Muscle layer of duodenum (tissue), 2 donors: ENCODE results near the gene TXNRD2.

Source experiments
- H3K27ac ChIP-seq: one replicate; pipeline ENCODE4 v1.7.0; 2013; ENCODE audit warnings: mild to moderate bottlenecking, low read length
- H3K27me3 ChIP-seq: one replicate; pipeline ENCODE4 v1.7.0; 2013; ENCODE audit warnings: low read depth, mild to moderate bottlenecking, control low read depth, low read length
- H3K36me3 ChIP-seq, 2 donors: one replicate each; pipeline ENCODE4 v1.7.0; 2013; ENCODE audit warnings: low read length in 2 of 2, control low read depth in 1 of 2, mild to moderate bottlenecking in 1 of 2; ENCODE audit not compliant: insufficient read depth in 2 of 2, control insufficient read depth in 1 of 2
- H3K4me1 ChIP-seq, 2 donors: one replicate each; pipeline ENCODE4 v1.7.0; 2013; ENCODE audit warnings: low read length in 2 of 2, mild to moderate bottlenecking in 2 of 2, control low read depth in 1 of 2, moderate library complexity in 1 of 2; ENCODE audit not compliant: insufficient read depth in 2 of 2, control insufficient read depth in 1 of 2
- H3K4me3 ChIP-seq, 2 donors: one replicate each; pipeline ENCODE4 v1.7.0; 2013; ENCODE audit warnings: low read length in 2 of 2, low read depth in 1 of 2, mild to moderate bottlenecking in 1 of 2
- H3K9me3 ChIP-seq, 2 donors: one replicate each; pipeline ENCODE4 v1.7.0; 2013; ENCODE audit warnings: low read length in 2 of 2, control low read depth in 1 of 2, mild to moderate bottlenecking in 1 of 2; ENCODE audit not compliant: control insufficient read depth in 1 of 2
- donor health status: healthy.

The TXNRD2 gene

DNA sequence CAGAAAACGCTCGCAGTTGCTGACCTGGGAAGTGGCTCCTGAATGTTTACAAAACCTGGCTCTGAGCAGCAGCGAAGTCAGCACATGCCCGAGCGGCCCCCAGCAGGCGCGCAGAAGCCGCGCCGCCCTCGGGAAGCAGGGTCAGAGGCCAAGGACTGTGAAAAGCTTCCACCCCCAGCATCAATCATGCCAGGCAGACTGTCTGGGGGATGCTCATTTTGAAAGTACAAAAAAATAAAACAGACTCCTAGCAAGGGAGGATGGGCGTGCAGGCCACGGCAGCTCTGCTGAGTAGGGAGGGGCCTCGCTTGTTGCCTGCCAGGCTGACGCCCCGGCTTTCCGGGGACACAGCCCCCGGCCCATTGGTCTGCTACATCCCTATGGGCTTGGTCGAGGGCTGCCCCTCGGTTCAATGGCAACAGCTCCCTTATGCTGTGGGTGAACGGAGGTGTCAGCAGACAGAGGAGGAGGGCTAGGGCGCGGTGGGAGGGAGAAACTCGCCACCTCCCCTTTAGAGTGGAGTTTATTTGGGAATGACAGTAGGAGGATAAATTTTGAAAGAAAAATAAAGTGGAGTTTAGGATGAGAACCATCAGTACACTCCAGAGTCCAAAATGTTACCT is 49.2 kb downstream of the TXNRD2 start:
- Histone ChIP-seq H3K36me3 (peaks cover 24 to 33% of the 10 kb centered on the region in 2 donors), H3K9me3 (no peaks in the 10 kb centered on the region), H3K4me3 (no peak overlapping the region), H3K27ac (no peak overlapping the region), H3K4me1 (peaks cover 8 to 14% of the 10 kb centered on the region in 2 donors), H3K27me3 (no peaks in the 10 kb centered on the region)

DNA sequence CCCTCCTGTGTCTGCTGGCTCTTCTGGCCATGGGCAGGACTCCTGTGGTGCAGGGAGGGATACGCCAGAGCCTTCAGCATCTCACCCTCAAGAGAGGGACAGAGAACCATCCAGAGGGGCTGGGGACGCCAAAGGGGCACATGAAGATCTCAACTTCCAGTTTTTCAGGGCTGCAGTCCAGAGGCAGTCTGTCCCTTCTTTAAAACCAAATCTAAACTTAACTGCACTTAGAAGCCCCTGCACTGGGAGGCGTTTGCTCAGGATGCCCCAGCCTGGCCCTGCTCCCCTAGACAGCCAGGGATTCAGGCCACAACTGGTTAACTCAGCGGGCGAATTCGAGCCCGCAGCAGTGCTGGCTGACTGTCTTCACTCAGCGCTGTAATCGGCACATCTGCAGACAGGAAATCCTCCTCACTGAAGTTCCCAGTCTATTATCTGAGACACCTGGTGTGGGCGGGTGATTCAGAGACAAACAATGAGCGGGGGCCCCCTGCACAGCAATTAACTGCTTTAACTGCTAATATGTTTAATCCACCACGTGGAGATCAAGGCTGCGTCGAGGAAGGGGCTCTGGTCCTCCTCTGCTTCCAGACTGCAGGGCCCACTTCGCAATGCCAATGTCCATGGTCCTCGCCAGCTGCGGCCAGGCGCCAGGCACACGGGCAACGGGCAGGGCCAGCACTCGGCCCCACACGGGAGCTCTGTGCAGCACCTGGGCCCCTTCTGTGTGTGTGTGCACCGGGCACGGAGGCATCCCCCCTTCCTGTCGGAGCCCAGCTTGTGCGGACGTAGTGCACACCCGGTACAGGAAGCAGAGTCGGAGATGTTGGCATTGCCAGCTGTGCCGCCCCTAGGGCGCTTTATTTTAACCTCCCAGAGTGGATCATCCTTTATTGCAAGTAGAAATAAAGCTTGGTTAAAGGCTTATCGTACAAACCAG is 50.0 kb downstream of the TXNRD2 start:
- Histone ChIP-seq H3K27ac (no peak overlapping the region), H3K4me3 (peak overlapping the region; percentile 7 to 19), H3K36me3 (peaks cover 24 to 29% of the 10 kb centered on the region in 2 donors), H3K4me1 (peaks cover 8 to 14% of the 10 kb centered on the region in 2 donors), H3K27me3 (no peaks in the 10 kb centered on the region), H3K9me3 (no peaks in the 10 kb centered on the region)

DNA sequence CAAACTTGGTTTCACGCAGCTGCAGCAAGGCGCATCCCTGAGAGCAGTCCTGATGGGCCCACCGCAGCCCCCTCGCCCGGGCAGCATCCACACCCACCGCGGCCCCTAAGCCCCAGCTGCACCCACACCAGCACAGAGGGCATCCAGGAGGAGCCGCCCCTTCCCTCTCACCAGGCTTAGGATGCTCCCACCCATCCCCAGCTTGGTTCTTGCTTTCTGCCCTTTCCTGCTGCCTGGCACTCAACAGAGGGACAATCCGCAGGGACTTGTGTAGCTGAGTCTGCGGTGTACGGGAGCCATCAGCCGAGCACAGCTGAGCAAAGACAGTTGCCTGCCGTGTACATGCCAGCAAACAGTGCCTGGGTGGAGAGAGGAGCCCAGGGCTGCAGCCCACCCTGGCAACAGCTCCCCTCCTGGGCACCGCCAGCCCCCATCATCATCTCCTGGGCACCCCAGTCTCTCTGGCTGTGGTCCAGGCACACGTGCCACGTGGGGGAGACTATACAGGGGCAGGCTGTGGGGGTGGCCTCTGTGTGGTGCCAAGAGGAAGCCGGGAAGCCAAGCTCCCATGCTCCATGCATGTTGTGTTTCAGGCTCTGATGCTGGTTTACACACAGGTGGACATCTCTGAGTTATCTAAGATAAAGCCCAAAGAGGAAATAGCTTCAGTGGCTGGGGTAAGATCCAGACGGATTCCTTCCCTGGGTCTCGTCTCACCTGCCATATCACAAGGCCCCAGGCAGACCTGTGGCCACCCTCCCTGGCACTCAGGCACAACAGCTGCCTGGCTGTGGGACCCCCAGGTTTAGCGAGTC is 50.9 kb downstream of the TXNRD2 start:
- Histone ChIP-seq H3K27ac (no peak overlapping the region), H3K4me3 (no peak overlapping the region)

DNA sequence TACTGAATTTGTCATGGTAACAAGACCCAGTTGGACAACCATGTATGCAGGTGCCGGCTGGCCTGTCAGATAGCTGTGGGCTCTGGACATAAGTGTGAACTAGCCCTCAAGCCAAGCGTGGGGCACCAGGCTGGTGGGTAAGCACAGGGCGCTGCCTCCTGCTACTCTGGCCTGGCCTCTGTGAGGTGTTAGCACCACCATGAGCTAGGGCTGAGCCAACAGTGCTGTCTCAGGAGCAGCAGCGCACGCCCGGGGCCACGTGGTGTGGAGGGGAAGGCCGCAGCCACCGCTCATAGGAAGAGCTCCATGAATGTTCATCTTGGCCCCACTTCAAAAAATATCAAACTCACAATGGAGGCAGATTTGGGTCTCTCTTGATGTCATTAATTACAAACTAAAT is 51.7 kb downstream of the TXNRD2 start:
- Histone ChIP-seq H3K27ac (no peak overlapping the region), H3K36me3 (peaks cover 21 to 22% of the 10 kb centered on the region in 2 donors), H3K4me1 (peaks cover 8 to 14% of the 10 kb centered on the region in 2 donors), H3K4me3 (no peak overlapping the region), H3K9me3 (no peaks in the 10 kb centered on the region), H3K27me3 (no peaks in the 10 kb centered on the region)

More for the DNA sequence above, 50.9 kb downstream of the TXNRD2 start:
- peaks cover 8 to 14% of the 10 kb centered on the region in 2 donors for H3K4me1 ChIP-seq
- H3K9me3 ChIP-seq = no peaks in the 10 kb centered on the region
- no peaks in the 10 kb centered on the region for H3K27me3 ChIP-seq
- peaks cover 24 to 29% of the 10 kb centered on the region in 2 donors for H3K36me3 ChIP-seq

DNA sequence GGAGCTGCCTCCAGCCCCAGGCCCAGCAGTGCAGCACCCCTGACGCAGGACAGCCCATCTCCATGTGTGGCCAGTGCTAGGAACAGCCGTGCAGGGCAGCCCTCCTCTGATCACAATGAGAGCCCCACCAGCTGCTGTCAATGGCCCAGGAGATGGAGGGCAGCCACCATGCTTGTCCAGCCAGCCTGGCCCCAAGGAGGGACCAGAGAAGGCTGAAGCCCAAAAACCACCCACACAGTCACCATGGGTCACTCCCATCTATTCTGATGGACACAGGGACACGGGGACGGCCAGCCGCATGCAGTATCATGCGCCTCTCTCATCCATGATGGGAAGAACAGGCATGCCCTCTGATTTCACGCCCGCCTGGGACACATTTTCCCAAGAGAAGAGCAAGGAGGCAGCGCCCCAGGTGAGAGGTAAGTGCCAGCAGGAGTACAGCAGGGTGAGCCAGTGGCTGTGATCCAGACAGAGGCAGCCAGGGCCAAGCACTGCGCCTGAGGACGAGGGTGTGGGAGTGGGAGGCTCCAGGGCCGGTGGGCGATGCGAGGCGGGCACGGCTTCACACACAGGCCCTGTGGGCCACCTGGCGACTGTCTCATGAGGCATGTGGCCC is 53.4 kb downstream of the TXNRD2 start:
- H3K9me3 ChIP-seq = no peaks in the 10 kb centered on the region
- H3K27ac ChIP-seq = no peak overlapping the region
- no peak overlapping the region for H3K4me3 ChIP-seq
- H3K4me1 ChIP-seq = peaks cover 8 to 14% of the 10 kb centered on the region in 2 donors
- H3K36me3 ChIP-seq = peaks cover 8 to 9% of the 10 kb centered on the region in 2 donors
- H3K27me3 ChIP-seq = no peaks in the 10 kb centered on the region

DNA sequence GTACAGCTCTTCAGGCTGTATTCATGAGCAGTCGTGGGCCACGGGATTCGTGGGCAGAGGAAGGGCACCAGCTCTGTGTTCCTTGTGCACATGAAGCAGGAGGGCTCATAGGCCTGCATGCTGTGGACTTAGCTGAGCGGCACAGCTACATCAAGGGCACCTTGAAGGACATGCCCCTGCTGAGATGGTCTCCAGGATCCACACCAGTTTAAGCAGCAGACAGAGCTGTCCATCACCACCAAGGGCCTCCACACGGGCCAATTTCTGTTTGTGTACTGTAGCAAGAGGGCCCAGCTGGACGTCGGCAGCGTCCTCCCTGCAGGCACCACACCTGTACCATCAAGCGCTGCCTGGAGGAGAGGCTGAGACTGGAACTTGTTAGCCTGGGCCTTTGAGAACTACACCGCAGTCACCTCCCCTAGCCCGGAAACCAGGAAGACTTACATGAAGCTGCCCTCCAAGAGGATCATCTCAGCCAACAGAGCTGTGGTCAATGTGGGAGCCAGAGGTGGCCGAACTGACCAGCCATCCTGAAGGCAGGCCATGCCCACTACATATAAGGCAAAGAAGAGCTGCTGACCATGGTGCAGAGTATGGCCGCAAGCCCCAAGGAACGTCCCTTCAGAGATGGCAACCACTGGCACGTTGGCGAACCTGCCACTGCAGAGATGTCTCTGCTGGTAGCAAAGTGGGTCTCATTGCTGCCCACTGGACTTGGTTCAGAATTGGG is 54.2 kb downstream of the TXNRD2 start:
- Histone ChIP-seq H3K9me3 (no peaks in the 10 kb centered on the region), H3K36me3 (peaks cover 3% of the 10 kb centered on the region in 2 donors), H3K4me3 (no peak overlapping the region), H3K4me1 (peaks cover 6 to 11% of the 10 kb centered on the region in 2 donors), H3K27ac (no peak overlapping the region), H3K27me3 (no peaks in the 10 kb centered on the region)

DNA sequence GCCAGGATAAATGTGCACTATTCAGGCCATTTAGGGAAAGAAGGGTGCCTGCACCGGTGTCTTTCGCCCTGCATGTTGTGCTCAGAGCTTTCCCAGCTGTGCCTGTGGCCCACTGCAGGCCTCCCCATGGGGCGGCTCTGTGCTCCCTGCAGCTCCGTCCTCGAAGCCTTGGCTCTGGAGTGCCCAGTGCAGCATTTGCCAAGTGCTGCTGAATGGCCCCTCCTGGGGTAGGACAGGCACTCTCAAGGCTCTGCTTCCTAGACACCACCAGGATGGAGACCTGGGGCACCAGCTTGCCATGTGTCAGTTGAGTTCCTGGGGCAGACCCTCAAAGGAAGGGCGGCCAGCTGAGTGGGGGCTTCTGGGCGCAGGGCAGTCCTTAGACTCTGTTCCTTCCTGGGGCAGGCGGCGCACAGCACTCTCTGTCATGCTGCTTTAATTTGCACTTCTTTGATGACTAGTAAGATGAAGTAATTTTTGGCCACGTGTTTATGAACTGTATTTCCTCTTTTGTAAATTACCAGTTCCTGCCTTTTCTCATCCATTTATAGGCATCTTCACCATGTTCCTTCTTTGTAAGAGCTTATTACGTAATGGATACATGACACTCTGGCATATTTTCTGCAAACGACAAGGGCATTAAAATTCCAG is 54.9 kb downstream of the TXNRD2 start:
- Histone ChIP-seq H3K36me3 (peaks cover 3% of the 10 kb centered on the region in 2 donors), H3K27ac (no peak overlapping the region)

DNA sequence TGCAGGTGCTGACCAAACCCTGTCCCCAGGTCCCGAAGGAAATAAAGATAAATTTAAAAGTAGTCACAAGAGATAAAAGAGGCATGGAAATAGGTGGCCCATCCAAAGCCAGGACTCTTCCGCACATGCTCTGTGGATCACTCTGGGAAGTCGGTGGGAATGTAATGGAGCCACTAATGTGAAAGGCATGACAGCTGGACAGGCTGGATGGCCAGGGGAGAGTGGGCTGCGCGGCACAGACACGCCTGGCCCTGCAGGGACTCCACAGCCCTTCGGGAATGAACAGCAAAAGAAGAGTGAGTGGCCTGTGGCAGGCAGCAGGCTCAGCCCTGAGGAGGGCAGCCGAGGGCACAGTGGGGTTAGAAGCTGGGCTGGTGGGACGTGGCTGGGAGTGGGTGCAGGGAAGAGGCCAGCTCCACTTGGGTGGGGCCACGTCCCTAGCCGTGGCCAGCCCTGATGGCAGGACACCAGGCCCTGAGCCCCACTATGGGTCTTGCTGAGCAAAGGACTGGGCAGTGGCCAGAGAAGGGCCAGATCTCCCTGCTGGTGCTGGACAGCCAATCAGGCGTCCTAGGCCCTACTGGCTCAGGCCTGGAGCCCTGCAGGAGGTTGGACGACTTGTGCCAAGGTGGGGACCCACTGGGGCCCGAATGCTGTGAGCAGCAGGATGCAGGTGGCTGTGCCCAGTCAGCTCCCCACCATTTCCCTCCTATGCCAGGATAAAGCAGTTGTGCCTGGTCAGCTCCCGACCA is 55.6 kb downstream of the TXNRD2 start:
- Histone ChIP-seq H3K9me3 (no peaks in the 10 kb centered on the region), H3K27ac (no peak overlapping the region), H3K4me3 (no peak overlapping the region), H3K27me3 (no peaks in the 10 kb centered on the region), H3K4me1 (peaks cover under 1 to 13% of the 10 kb centered on the region in 2 donors), H3K36me3 (peaks cover 0 to 3% of the 10 kb centered on the region in 2 donors)

More for the DNA sequence above, 54.9 kb downstream of the TXNRD2 start:
- no peaks in the 10 kb centered on the region for H3K9me3 ChIP-seq
- H3K4me1 ChIP-seq = peaks cover 0 to 8% of the 10 kb centered on the region in 2 donors
- H3K27me3 ChIP-seq = no peaks in the 10 kb centered on the region
- no peak overlapping the region for H3K4me3 ChIP-seq

DNA sequence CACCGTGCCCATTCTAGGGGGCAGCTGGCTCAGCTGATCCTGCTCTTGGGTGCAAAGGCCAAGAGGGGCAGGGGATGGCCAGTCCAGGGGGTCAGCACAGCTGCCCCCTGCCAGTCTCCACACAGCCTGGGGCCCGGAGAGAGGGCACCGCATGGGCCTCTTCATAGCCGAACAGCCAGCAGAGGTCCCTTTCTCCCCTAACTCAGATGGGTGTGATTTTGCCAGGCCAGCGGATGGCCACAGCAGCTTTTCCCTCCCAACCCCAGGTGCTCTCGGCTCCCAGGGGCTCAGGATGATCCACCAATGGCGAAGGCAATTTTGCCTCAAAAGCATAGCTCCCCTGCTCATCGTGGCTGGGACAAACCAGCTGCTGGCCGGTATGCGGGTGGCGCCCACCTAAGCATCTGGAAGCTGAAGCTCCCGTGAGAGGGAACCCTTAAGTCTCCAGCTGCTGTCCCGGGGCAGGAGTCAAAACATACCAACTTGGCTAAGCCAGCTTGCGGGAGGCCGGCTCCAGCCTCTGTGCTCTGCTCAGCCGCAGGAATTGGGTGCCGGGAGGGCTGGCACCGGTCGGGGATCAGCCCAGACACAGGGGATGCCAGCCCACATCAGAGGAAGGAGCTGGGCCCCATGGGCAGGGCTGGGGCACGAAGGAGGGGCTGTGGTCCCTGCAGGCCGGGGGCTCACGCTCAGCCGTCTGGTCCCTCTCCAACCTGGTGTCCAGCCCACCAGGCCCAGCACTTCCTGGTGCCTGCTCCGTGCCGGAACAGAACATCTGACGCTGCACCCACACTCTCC is 56.5 kb downstream of the TXNRD2 start:
- Histone ChIP-seq H3K4me3 (no peak overlapping the region), H3K4me1 (peaks cover 3 to 17% of the 10 kb centered on the region in 2 donors), H3K27me3 (no peaks in the 10 kb centered on the region), H3K27ac (no peak overlapping the region), H3K9me3 (no peaks in the 10 kb centered on the region), H3K36me3 (peaks cover 0 to 3% of the 10 kb centered on the region in 2 donors)
